Measurements from ENCODE around the gene SART3.

DNA sequence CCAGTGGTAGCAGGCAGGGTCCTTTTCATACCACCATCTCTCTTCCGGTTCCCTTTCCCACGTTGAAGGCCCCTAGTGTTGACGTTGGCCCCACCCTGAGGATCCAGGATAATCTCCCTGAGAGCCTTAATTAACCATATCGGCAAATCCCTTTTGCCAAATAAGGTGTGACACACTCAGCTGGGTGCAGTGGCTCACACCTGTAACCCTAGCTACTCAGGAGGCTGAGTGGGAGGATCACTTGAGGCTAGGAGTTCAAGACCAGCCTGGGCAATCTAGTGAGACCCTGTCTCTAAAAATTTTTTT, 39.7 kb upstream of the SART3 start:
- TF ChIP-seq, protein P1, sequence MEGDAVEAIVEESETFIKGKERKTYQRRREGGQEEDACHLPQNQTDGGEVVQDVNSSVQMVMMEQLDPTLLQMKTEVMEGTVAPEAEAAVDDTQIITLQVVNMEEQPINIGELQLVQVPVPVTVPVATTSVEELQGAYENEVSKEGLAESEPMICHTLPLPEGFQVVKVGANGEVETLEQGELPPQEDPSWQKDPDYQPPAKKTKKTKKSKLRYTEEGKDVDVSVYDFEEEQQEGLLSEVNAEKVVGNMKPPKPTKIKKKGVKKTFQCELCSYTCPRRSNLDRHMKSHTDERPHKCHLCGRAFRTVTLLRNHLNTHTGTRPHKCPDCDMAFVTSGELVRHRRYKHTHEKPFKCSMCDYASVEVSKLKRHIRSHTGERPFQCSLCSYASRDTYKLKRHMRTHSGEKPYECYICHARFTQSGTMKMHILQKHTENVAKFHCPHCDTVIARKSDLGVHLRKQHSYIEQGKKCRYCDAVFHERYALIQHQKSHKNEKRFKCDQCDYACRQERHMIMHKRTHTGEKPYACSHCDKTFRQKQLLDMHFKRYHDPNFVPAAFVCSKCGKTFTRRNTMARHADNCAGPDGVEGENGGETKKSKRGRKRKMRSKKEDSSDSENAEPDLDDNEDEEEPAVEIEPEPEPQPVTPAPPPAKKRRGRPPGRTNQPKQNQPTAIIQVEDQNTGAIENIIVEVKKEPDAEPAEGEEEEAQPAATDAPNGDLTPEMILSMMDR (IDR thresholded peaks at IDR 0.05 in 8 of 11, conservative IDR thresholded peaks at IDR 0.05 in 3 of 11) = no peak
- TF ChIP-seq POLR2A (IDR thresholded peaks at IDR 0.05) = no peak
- TF ChIP-seq POLR2AphosphoS5 (IDR thresholded peaks at IDR 0.05) = no peak
